B cell (primary cell): ENCODE results near the gene FIBIN. TPM values are rescaled to one million over a fixed set of nuclear protein-coding genes. Genes with fewer than 3 reads are reported as not detected.

ENCODE experiments used
- ATAC-seq: fragments of 200-7000 bp; cut with Tn5 transposase; one replicate; pipeline ENCODE4 v1.10.0; 2021; ENCODE audit warnings: low read depth, mild to moderate bottlenecking, moderate number of reproducible peaks, moderate library complexity
- CTCF ChIA-PET: fragments of 350-600 bp; sonication (Branson Sonifier 250); formaldehyde crosslinking; loops from one replicate; lab custom pipeline; 2021; ENCODE audit warnings: antibody characterized with exemption, inconsistent platforms; lab: Charles Lee
- POLR2A ChIA-PET: fragments of 350-600 bp; sonication (Branson Sonifier 250); formaldehyde crosslinking; loops from one replicate; lab custom pipeline; 2021; ENCODE audit warnings: antibody characterized with exemption; lab: Charles Lee
- DNase-seq: peaks from one replicate; pipeline ENCODE4 v3.0.0; 2013
- H2AFZ ChIP-seq: 2 replicates; pipeline ENCODE4 v1.6.1; 2012; ENCODE audit warnings: mild to moderate bottlenecking, low read depth, low read length; ENCODE audit not compliant: insufficient read depth, poor library complexity, severe bottlenecking
- H3K27ac ChIP-seq, 2 donors: 1 replicate in 1 of 2; 2 replicates in 1 of 2; pipeline ENCODE4 v1.5.1; 2012 to 2013; ENCODE audit warnings: low read length in 2 of 2, mild to moderate bottlenecking in 2 of 2, moderate library complexity in 1 of 2
- H3K27me3 ChIP-seq, 4 experiments: fragments of 200-600 bp in 1 of 4; sonication (generic) in 1 of 4; replicated peaks in 1 of 4; 1 replicate in 2 of 4; 2 replicates in 2 of 4; pipeline versions ENCODE4 v1.6.1 to v1.7.0; 2013 to 2016; ENCODE audit warnings: low read length in 3 of 4, mild to moderate bottlenecking in 2 of 4, mixed read lengths in 1 of 4, moderate library complexity in 1 of 4; ENCODE audit not compliant: insufficient read depth in 4 of 4, control insufficient read depth in 3 of 4; ENCODE audit errors: control extremely low read depth in 1 of 4
- H3K36me3 ChIP-seq, 2 experiments: replicated peaks in 1 of 2; 1 replicate in 1 of 2; 2 replicates in 1 of 2; pipeline versions ENCODE4 v1.6.1 to v1.7.1; 2013; ENCODE audit warnings: low read length in 1 of 2; ENCODE audit not compliant: insufficient read depth in 2 of 2, control insufficient read depth in 1 of 2; ENCODE audit errors: control extremely low read depth in 1 of 2, extremely low read depth in 1 of 2
- H3K4me1 ChIP-seq, 2 donors: fragments of 200-600 bp in 1 of 2; sonication (generic) in 1 of 2; 1 replicate in 1 of 2; 2 replicates in 1 of 2; pipeline versions ENCODE4 v1.5.1 to v1.6.1; 2013 to 2017; ENCODE audit warnings: low read length in 2 of 2; ENCODE audit not compliant: control insufficient read depth in 2 of 2, insufficient read depth in 2 of 2
- H3K4me2 ChIP-seq: replicated peaks from 2 replicates; pipeline ENCODE3; 2012; ENCODE audit warnings: mild to moderate bottlenecking, low read depth, low read length; ENCODE audit not compliant: poor library complexity, severe bottlenecking
- H3K4me3 ChIP-seq, 5 experiments: fragments of 200-600 bp in 1 of 5; sonication (generic) in 1 of 5; 1 replicate in 3 of 5; 2 replicates in 2 of 5; pipeline versions ENCODE4 v1.5.1 to v1.7.0; 2011 to 2016; ENCODE audit warnings: low read length in 4 of 5, mild to moderate bottlenecking in 4 of 5, low read depth in 2 of 5, control low read depth in 1 of 5, moderate library complexity in 1 of 5; ENCODE audit not compliant: insufficient read depth in 1 of 5; ENCODE audit errors: control extremely low read depth in 1 of 5, extremely low read depth in 1 of 5
- H3K79me2 ChIP-seq: fragments of 200-600 bp; sonication (generic); one replicate; pipeline ENCODE4 v1.6.0; 2016; ENCODE audit warnings: low read length; ENCODE audit not compliant: control insufficient read depth, insufficient read depth
- H3K9ac ChIP-seq: fragments of 200-600 bp; sonication (generic); 2 replicates; pipeline ENCODE4 v1.6.1; 2017; ENCODE audit warnings: mild to moderate bottlenecking, low read length, moderate library complexity
- H3K9me3 ChIP-seq, 3 donors: one replicate each; pipeline versions ENCODE4 v1.6.1 to v1.7.1; 2013; ENCODE audit warnings: low read length in 2 of 3; ENCODE audit not compliant: control insufficient read depth in 2 of 3, insufficient read depth in 1 of 3; ENCODE audit errors: control extremely low read depth in 1 of 3
- H4K20me1 ChIP-seq: 2 replicates; pipeline ENCODE4 v1.6.0; 2012; ENCODE audit warnings: mild to moderate bottlenecking, low read length; ENCODE audit not compliant: insufficient read depth, control insufficient read depth, poor library complexity, severe bottlenecking
- H3K27ac Mint-ChIP-seq: one replicate; pipeline ENCODE4 v1.8.0; 2021; ENCODE audit warnings: mixed read lengths
- H3K27me3 Mint-ChIP-seq: one replicate; pipeline ENCODE4 v1.8.0; 2021; ENCODE audit warnings: mixed read lengths
- H3K4me1 Mint-ChIP-seq: one replicate; pipeline ENCODE4 v1.8.0; 2021; ENCODE audit warnings: mixed read lengths
- H3K4me3 Mint-ChIP-seq: one replicate; pipeline ENCODE4 v1.8.0; 2021; ENCODE audit warnings: mixed read lengths
- H3K9me3 Mint-ChIP-seq: one replicate; pipeline ENCODE4 v1.8.0; 2022; ENCODE audit warnings: mixed read lengths; ENCODE audit not compliant: insufficient read depth
- CTCF ChIP-seq: fragments of 200-600 bp; IDR thresholded peaks from one replicate; pipeline ENCODE4 v1.8.0; 2022; ENCODE audit warnings: antibody characterized with exemption, mild to moderate bottlenecking
- EZH2 ChIP-seq: IDR thresholded peaks from 2 replicates; pipeline ENCODE4 v1.6.1; 2012; ENCODE audit warnings: borderline replicate concordance, low read depth, mild to moderate bottlenecking, moderate library complexity, low read length; ENCODE audit not compliant: insufficient read depth, poor library complexity, severe bottlenecking
- WGBS: methylation state at CpG from one replicate; pipeline ENCODE4 v1.1.5; 2013; ENCODE audit warnings: missing lambda C conversion rate; ENCODE audit not compliant: insufficient coverage; 5-methylcytosine and 5-hydroxymethylcytosine counted together
- intact Hi-C: fragments of 100-400 bp; cut with micrococcal nuclease; formaldehyde crosslinking; loops from one replicate; pipeline ENCODE4 v1.10.0; 2022
- polyA plus RNA-seq: library from polyadenylated mRNA; depleted of rRNA; stranded (reverse); fragments of >200 nt; gene quantifications from 2 replicates; pipeline ENCODE4 v1.2.3, GENCODE V29; 2012
- total RNA-seq, 2 donors: library from RNA; stranded (reverse); fragments of 120-200 nt in 1 of 2; gene quantifications; 1 replicate in 1 of 2; 2 replicates in 1 of 2; pipeline versions ENCODE4 v1.2.3 to v1.2.4, GENCODE V29; 2013 to 2022

Gene FIBIN
- total and polyA plus RNA-seq, 2 donors (not counting 1 experiment from before 2014, with no cell fraction given), result not detected

- Histone ChIP-seq H3K9me3 (peaks cover 0 to 4% (median 0%) of the 10 kb centered on the region in 3 donors), H3K27ac (no peak overlapping the region), H3K36me3 (no peaks in the 10 kb centered on the region), H3K27me3 (no peaks in the 10 kb centered on the region), H3K4me2 (no peak overlapping the region), H4K20me1 (no peaks in the 10 kb centered on the region), H3K4me3 (no peak overlapping the region), H2AFZ (no peak overlapping the region), H3K79me2 (no peaks in the 10 kb centered on the region), H3K4me1 (no peaks in the 10 kb centered on the region), H3K9ac (no peak overlapping the region)
- Mint-ChIP-seq H3K4me1 (no peaks in the 10 kb centered on the region), H3K4me3 (no peak overlapping the region), H3K27me3 (no peaks in the 10 kb centered on the region), H3K27ac (no peak overlapping the region), H3K9me3 (no peaks in the 10 kb centered on the region)
- intact Hi-C loops, result no loop called here
- ATAC-seq, result no peak
- CTCF ChIA-PET, result no interaction called here
- 96% methylated on average over 2 of the region's 2 CpGs for WGBS
- POLR2A ChIA-PET, result no interaction called here
- no peak for TF ChIP-seq EZH2
- TF ChIP-seq CTCF, result no peak
- DNase-seq, result no peak
These were observed 44.1 kb upstream of the FIBIN start for GRCh38 chr11:26949846-26950245.

- Histone ChIP-seq H3K4me2 (no peak overlapping the region), H3K9me3 (peaks cover 0 to 4% (median 0%) of the 10 kb centered on the region in 3 donors), H3K36me3 (no peaks in the 10 kb centered on the region), H3K4me1 (no peaks in the 10 kb centered on the region), H3K4me3 (no peak overlapping the region), H4K20me1 (no peaks in the 10 kb centered on the region), H3K27me3 (no peaks in the 10 kb centered on the region), H3K9ac (no peak overlapping the region), H2AFZ (no peak overlapping the region), H3K79me2 (no peaks in the 10 kb centered on the region), H3K27ac (no peak overlapping the region)
- Mint-ChIP-seq H3K4me1 (no peaks in the 10 kb centered on the region), H3K27me3 (no peaks in the 10 kb centered on the region), H3K27ac (no peak overlapping the region), H3K4me3 (no peak overlapping the region), H3K9me3 (no peaks in the 10 kb centered on the region)
- ATAC-seq (no peak), DNase-seq (no peak)
- intact Hi-C loops, result no loop called here
- no peak for TF ChIP-seq EZH2
- no peak for TF ChIP-seq CTCF
- ChIA-PET POLR2A (no interaction called here), CTCF (no interaction called here)
- WGBS, result 85% methylated on average over 5 of the region's 5 CpGs
These were observed 43.6 kb upstream of the FIBIN start for GRCh38 chr11:26950260-26950719.
